DMS79 treated with DMSO at 0.1 percent for 48 hours (cell line): Measurements from ENCODE around the gene SCYGR5.
"Not testable (repeated sequence)": the region's sequence is repeated elsewhere in the genome, so short reads cannot be mapped to it uniquely, and the experiment has no call there.

Experiments
- DNase-seq: peaks from one replicate; lab custom pipeline; 2025; lab: John Stamatoyannopoulos, UW

SCYGR5 gene, protein sequence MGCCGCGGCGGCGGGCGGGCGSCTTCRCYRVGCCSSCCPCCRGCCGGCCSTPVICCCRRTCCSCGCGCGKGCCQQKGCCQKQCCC

GRCh38 chr2:227666631-227667170, at the start of gene SCYGR5:
Gene SCYGR5 (plus strand): TSS chr2:227666804. CDS start chr2:227666804, 0 bp downstream.
- DNase-seq: not testable (repeated sequence)

- DNase-seq: no peak
These were observed 49.0 kb upstream of the SCYGR5 start, which contains the start of gene SCYGR4 for GRCh38 chr2:227617316-227618230. Gene SCYGR4 (plus strand): TSS chr2:227617498. CDS start chr2:227617498, 0 bp downstream.

GRCh38 chr2:227623226-227623625, 43.4 kb upstream of the SCYGR5 start:
- no peak for DNase-seq

DNA sequence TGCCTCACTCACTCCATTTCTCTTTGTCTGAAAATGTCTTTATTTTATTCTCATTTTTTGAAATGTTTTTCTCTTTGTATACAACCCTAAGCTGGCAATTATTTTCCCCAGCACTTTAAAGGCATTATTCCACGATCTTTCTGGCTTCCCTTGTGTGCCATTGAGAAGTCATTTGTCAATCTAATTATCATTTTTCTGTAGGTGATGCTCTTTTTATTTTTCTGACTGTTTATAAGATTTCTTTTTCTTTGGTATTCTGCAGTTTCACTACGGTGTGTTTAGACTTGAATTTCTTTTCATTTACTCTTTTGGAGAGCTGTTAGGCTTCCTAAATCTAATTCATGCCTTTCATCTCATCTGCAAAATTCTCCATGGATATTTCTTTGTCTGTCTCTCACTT, 41.2 kb upstream of the SCYGR5 start:
- DNase-seq: no peak

DNA sequence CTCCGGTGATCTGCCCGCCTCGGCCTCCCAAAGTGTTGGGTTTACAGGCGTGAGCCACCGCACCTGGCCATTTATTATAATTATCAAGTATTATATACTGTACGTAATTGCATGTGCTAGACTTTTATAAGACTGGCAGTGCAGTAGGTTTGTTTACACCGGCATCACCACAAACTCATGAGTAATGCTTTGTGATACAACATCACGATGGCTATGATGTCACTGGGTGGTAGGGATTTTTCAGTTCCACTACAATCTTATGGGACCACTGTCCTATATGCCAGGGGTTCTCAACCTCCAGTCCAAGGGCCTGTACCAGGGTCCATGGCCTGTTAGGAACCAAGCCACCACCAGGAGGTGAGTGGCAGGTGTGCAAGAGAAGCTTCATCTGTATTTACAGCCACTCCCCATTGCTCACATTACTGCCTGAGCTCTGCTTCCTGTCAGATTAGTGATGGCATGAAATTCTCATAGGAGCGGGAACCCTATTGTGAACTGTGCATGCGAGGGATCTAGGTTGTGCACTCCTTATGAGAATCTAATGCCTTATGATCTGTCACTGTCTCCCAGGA, 39.9 kb upstream of the SCYGR5 start:
- no peak for DNase-seq

- DNase-seq: no peak
These were observed 38.8 kb upstream of the SCYGR5 start for GRCh38 chr2:227627769-227628168.

GRCh38 chr2:227629435-227629834, 37.2 kb upstream of the SCYGR5 start:
- no peak for DNase-seq

GRCh38 chr2:227630322-227630721, 36.3 kb upstream of the SCYGR5 start:
- DNase-seq: no peak

DNA sequence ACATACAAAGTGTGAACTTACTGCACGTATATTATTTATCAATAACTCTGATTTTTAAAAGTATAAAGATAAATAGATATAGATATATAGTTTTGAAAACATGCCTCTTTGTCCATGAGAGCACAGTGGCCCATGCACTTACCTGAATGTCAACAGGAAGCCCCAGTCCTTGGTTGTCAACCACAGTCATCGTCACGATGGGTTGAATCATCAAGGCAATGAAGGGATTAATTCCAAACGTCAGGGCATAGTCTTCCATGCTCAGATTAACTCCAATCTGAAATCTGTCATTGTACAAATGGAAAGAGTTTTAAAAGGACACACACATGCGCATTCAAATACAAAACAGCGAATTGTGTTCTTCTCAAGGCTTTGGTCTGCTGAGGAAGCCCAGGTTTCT, 33.8 kb upstream of the SCYGR5 start:
- DNase-seq: no peak

GRCh38 chr2:227634201-227634600, 32.4 kb upstream of the SCYGR5 start:
- DNase-seq: no peak

DNA sequence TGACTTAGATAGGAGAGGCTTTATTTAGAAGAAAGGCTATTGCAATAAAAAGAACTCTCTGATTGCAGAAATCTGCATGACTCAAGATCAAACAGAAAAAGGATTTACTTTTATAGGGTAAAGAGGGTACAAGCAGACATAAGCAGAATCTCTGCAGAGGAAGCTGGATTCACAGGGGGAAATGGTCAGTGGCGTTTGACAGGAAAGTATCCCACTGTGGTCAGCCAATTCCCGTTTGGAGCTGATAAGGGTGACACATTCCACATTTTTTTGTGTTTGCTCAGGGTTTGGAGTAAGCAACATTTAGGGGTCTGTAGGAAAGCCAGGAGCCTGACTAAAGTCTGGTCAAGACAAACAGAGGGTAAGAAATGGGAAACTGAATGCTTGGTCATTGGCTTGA, 23.9 kb upstream of the SCYGR5 start:
- no peak for DNase-seq

- DNase-seq: no peak
These were observed 22.5 kb upstream of the SCYGR5 start for GRCh38 chr2:227643990-227644551.

- DNase-seq: no peak
These were observed 13.2 kb upstream of the SCYGR5 start for GRCh38 chr2:227653419-227653818.

DNA sequence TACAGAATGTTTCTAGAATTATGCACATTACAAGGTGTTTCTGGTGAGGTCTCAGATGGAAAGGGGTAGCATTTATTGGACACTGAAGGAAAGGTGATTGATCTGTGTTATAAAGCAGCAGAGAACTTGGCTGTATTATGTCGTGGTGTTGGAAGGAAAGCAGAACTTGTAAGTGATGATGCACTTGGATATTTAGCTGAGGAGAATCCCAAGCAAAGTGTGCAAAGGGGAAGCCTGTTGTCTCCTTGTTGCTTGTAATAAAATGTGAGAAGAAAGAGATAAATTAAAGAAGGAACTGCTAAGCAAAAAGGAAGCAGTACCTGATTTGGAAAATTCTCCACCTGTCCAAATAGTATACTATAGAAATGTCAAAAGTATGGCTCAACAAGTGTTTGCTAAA, 12.2 kb upstream of the SCYGR5 start:
- DNase-seq: no peak

DNA sequence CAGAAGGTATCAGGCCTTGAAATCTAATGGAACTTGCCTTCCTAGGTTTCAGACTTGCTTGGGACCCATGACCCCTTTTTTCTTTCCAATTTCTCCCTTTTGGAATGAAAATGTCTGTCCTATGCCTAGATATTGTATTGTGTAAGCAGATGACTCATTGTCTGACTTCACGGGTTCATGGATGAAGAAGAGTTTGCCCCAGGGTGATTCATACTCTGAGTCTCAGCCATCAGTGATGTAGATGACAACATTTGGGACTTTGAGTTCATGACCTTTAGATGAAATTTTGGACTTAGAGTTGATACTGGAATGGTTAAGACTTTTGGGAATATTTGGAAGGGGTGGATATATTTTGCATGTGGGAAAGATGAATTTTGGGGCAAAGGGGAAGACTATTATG, 11.2 kb upstream of the SCYGR5 start:
- no peak for DNase-seq

DNA sequence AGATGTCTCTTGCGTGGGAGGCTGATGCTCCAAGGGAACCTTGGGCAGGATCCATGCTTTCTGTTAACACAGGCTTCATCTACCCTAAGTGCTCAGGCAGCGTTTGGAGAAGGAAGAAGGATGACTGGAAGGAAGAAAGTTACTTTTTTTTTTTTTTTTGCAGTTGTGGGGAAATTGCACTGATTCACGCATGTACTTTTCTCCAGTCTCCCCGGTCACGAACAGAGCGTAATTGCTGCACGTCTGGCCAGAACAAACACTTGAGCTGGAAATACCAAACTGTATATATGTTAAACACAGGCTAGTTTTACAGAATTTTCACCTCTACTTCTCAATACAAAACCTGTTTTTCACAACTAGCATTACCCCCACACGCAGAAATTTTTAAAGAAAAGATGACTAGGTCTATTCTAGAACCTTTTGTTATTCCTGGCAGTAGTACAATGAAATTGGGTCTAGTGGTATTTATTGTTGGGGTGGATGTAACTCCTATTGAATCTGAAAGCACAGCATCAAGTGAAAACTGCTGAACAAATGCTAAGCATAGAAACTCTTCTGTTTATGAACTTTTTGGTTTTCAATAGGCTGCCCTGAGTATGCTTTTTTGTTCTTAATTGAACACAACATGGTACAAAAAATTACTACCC, 9.3 kb upstream of the SCYGR5 start:
- no peak for DNase-seq

GRCh38 chr2:227661025-227661649, 5.5 kb upstream of the SCYGR5 start:
- no peak for DNase-seq

GRCh38 chr2:227661827-227662226, 4.8 kb upstream of the SCYGR5 start:
- DNase-seq: no peak

GRCh38 chr2:227665189-227665940, 1.2 kb upstream of the SCYGR5 start:
- no peak for DNase-seq

DNA sequence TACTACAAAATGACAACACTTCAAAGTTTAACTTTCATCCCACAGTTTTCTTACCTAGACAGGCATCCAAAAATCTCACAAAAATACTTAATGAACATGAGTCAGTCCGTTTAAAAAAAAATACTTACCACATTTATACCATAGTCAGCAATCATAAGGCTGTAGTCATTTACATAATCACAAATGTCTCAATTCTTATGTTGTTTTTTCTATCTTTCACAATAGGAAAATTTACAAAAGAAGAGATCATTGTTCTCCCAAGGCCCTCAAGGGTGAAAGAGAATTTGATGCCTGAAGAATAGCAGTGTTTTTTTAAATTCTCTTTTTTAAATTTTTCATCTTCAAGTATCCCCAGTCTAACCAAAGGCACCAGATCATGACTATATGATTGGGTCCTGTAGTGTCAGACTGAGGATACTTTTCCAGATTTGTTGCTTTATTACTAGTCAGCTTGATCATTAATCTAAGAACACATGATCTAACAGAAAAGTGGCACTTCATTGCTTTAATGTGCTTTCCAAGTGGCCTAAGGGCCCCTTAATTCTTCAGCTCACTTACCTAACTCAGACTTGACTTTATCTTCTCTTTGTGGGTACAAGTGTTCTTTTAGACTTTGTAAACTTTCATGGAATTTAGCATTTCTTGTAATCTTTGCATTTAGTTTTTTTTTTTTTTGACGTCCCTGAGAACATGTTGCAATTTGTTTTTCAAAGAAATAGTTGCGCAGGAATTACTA, 4.7 kb downstream of the SCYGR5 start:
- no peak for DNase-seq
